Activated T-helper 9 cell treated with anti-CD3 and anti-CD28 coated beads, Interleukin-2, amount 50 U/mL, for 16 hours (primary cell): ENCODE results near the gene UHRF1.
"Not testable (repeated sequence)": the region's sequence is repeated elsewhere in the genome, so short reads cannot be mapped to it uniquely, and the experiment has no call there.

ENCODE experiments used
- DNase-seq: peaks from one replicate; pipeline ENCODE4 v3.0.0-alpha.2; 2020; ENCODE audit warnings: low read depth

The UHRF1 gene

GRCh38 chr19:4937060-4937459 lies 27.8 kb downstream of the UHRF1 start:
- no peak for DNase-seq

DNA sequence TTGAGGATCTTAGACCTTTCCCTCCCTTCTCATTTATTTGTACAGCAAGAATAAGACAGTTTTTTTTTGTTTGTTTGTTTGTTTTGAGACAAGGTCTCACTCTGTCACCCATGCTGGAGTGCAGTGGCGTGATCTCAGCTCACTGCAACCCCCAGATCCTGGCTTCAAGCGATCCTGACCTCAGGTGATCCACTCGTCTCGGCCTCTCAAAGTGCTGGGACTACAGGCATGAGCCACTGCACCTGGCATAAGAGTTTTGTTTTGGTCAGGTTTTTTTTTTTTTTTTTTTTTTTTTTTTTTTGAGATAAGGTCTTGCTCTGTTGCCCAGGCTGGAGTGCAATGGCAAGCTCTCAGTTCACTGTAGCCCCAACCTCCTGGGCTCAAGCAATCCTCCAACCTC lies 29.2 kb downstream of the UHRF1 start:
- DNase-seq: not testable (repeated sequence)

DNA sequence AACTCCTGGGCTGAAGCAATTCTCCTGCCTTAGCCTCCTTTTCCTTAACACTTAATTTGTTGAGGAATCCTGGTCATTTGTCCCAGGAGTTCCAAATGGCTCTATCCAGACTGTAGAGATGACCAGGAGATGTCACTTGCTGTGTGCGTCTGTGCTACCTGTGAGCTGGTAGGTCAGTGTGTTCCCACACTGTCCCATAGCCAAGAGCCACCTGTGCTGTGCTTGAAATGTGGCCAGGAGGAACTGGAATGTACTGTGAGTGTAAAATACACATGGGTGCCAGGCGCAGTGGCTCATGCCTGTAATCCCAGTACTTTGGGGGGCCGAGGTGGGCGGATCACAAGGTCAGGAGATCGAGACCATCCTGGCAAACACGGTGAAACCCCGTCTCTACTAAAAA lies 30.2 kb downstream of the UHRF1 start:
- DNase-seq: no peak

DNA sequence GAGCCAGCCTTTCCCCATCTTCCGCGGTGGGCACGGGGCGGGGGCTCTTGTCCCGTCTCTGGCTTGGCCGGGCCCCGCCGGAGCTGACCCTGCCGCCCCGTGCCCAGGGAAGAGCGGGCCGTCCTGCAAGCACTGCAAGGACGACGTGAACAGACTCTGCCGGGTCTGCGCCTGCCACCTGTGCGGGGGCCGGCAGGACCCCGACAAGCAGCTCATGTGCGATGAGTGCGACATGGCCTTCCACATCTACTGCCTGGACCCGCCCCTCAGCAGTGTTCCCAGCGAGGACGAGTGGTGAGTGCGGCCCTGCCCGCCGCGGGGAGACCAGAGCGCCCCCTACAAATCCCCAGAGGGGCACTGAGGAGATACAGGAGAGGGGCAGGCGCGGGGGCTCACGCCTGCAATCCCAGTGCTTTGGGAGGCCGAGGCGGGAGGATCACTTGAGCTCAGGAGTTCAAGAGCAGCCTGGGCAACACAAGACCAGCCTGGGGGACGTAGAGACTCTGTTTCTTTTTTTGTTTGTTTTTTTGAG lies 32.4 kb downstream of the UHRF1 start:
- DNase-seq: not testable (repeated sequence)

- not testable (repeated sequence) for DNase-seq
Measured at GRCh38 chr19:4950650-4951049, 41.3 kb downstream of the UHRF1 start.

- DNase-seq: no peak
Measured at GRCh38 chr19:4951656-4952055, 42.4 kb downstream of the UHRF1 start.

DNA sequence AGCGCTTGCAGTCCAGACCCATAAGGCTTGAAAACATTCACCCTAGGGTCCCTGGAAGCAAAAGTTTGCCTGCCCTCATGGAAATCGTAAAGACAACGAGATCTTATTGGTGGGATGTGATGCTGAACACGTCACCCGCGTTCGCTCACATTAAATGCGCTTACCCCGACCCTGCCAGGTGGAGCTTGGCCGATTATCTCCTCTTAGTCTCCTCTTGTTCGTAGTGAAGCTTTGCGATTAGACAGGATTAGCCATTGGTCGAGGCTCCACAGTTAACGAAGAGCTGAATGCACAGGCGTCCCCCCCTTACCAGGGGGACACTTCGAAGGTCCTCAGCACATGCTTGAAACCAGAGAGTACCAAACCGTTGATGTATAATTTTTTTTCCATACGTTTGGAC lies 43.6 kb downstream of the UHRF1 start:
- no peak for DNase-seq

DNA sequence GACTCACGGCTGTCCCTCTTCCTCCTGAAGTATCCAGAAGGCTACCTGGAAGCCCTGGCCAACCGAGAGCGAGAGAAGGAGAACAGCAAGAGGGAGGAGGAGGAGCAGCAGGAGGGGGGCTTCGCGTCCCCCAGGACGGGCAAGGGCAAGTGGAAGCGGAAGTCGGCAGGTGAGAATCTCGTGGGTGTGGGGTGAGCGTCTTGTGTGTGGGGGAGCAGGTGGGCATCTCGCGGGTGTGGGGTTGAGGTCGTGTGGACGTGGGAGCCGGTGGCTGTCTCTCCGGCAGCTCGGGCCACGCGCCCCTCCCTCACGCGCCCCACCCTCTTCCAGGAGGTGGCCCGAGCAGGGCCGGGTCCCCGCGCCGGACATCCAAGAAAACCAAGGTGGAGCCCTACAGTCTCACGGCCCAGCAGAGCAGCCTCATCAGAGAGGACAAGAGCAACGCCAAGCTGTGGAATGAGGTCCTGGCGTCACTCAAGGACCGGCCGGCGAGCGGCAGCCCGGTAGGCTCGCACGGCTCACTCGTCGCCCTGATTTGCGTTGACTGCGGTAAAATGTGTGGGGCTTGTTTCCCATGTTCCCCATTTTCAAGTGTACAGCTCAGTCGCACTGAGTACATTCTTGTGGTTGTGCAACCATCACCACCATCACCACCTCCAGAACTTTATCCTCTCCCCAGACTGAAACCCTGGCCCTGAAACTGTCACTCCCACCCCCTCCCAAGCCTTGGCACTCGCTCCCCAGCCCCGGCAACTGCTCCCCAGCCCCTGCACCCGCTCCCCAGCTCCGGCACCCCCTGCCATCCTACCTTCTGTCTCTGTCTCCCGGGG lies 45.2 kb downstream of the UHRF1 start:
- not testable (repeated sequence) for DNase-seq

DNA sequence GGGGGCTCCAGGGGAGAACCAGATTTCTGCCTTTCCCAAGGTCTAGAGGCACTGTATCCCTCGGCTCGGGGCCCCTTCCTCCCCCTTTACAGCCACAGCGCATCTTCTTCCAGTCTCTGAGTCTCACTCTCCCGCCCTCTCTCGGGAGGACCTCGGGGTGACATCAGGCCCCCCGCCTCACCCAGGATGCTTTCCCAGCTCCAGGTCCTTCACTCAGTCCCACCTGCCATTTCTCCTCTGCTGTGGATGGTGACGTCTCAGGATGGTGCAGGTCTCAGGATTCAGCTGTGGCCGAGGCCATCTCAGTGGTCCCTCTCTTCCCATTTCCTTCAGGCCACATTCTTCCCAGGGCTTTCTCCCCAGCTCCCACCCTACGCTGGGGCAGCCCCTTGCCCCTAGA lies 46.0 kb downstream of the UHRF1 start:
- no peak for DNase-seq

- no peak for DNase-seq
Measured at GRCh38 chr19:4957981-4958380, 48.7 kb downstream of the UHRF1 start.

DNA sequence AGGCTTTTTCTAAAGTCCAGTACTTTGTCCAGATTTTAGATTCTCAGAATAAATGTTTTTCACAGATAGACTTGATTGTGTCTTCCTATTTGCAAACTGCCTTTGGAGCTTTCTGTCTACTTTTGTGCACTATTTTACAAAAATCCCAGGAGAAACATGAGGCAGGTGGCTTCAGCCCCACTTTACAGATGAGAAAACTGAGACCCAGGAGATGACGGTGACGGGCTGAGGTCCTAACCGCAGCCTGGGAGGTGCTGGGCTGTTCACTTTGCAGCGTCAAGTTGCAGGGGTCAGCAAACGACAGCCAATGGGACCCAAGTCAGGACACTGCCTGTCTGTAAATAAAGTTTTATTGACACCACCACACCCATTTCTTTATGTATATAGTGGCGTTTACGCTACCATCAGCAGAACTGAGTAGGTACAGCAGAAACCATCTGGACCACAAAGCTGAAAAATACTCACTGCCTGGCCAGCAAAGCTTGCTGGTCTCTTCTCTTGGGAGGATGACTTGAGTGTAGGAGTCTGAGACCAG lies 52.9 kb downstream of the UHRF1 start:
- no peak for DNase-seq

- no peak for DNase-seq
Measured at GRCh38 chr19:4965061-4965460, 55.8 kb downstream of the UHRF1 start.

GRCh38 chr19:4966591-4966990 lies 57.3 kb downstream of the UHRF1 start:
- DNase-seq: no peak

DNA sequence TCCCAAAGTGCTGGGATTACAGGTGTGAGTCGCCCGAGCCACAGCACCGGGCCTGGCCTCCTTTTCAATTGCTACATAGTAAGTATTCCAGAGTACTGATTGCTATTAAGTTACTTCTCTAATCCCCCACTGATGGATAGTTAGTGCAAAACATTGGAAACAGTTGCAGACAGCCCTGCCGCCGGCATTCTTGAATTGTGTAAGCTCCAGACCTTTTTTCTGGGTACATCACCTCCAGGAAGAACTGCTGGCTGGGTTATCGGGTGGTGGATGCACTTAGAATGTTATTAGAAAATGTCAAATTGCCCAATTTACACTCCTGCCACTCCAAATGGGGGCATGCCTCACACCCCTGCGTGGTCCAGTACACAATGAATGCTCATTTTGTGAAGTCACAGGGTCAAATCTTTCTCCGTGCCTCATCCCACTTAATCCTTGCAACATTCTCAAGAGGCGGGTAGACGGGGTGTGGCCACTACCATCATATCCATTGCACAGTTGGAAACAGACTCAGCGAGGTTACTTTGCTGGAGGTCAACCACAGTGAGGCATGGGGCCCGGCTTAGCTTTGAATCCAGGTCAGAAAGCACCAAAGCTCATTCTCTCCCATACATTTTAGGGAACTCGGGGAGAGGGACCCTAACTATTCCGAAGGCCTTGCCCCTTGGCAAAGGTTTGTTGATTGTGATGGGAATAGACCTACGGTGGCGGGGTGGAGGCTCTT lies 58.6 kb downstream of the UHRF1 start:
- no peak for DNase-seq

DNA sequence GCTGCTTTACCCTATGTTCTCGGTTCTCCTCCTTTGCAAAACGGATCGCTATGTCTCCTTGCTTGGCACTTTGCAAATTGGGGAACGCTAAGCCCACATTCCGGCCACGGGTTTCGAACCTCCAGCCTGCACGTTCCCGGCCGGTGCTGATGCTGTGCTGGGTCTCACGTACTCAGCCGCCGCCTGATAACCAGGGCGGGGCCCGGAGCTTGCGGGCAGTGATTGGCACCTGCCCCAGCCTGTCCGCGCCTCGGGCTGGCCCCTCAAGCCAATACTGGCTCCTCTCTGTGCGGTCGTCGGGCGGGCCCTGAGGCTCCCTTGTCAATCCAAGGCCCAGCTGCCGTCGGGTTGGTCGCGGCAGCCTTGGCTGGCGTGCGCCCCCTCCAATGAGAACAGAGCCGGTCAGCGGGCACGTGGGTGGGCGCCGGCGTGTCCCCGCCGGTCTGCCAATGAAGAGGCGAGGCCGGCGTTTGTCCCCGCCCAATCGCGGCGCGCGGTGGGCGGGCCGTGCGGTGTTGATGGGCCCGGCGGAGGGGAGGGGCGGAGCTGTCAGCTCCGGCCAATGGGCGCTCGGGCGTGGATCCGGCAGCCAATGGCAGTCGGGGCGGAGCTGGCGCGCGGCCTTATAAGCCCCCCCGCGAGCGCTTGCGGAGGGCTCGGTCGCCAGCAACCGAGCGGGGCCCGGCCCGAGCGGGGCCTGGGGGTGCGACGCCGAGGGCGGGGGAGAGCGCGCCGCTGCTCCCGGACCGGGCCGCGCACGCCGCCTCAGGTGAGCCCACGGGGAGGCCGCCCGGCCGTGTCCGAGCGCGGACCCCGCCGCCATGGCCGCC lies 59.4 kb downstream of the UHRF1 start, which contains the start of gene KDM4B:
TSS of gene KDM4B (plus strand) at position 652 of the 830 bp plus-strand sequence. CDS start 63,778 bp downstream, outside the sequence.
- DNase-seq: peak; percentile 99

DNA sequence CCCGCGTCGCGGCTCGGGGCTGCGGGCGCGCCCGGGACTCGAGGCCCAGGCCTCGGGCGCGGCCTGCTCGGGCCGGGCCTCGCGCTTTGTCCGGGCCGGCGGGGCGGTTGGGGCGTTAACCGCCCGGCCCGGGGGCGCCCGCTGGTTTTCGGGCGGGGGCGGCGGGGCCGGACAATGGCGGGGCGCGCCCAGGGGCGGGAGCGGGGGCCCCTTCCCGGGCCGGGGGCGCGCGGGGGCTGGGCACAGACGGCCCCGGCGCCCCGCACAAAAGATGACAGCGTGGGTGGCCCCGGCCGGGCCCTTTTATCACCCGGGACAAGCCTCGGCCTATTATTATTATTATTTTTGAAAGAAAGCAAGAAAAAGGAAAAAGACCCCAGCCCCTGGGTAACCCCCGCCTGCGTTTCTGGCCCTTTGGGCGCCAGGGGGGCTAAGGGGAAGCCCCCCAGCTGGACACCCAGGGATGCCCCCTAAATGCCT lies 60.0 kb downstream of the UHRF1 start:
- no peak for DNase-seq

DNA sequence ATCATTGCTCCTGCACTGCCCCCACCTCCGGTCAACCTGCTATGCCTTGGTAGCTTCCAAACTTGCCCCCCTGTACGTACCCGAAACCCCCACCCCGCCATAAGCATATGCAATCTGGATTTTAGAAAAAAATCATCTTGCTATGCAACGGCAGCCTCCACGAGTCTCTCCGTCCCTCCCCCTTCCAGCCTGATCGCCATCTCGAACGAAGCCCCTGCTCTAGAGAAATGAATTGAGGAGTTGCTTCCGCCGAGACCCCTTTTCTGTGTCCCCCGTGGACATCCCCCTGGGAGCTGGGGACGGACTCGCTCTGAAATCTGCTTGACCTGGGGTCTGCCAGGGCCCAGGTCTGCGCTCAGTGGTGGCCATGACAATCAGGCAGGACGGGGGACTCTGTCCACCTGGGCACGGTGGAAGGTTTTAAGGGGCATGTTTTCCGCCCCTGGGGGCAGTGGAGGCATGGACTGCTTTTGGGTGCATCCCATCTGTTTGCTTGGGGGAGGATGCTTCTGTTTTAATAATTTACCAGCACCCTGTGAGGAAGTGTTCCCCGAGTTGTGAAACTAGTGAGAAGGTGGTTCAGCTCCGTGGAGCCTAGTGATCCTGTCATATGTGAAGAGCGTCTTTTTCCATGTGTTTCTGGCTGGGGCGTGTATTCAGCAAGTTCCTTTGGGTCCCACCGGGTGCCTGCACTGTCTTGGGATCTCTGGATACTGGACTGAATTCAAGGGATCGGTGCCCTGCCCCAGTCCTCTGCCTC lies 60.7 kb downstream of the UHRF1 start:
- no peak for DNase-seq

- no peak for DNase-seq
Measured at GRCh38 chr19:4970558-4971423, 61.5 kb downstream of the UHRF1 start.

DNA sequence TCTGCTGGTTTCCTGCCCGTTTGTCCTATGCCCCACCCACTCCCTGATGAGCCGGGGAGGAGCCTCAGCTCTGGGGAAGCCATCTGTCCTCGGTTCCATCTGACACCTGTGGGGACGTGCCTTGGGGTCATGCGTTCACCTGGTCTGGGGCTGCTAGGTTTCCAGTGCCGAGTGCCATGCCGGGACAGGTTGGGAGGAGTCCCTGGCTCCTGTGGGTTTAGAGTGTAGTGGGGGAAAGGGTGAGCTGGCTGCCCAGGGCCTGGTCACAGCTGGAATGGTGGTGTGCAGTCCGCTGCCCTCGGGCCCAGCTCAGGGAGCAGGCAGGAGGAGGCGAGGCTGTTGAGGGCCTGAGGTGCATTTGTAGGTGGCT lies 62.1 kb downstream of the UHRF1 start:
- DNase-seq: no peak
